Choroid plexus epithelial cell (primary cell): ENCODE results near the gene RNU11.
A peak's percentile ranks its signal among the peaks of the same experiment; 100 is the strongest.

ENCODE experiments used
- DNase-seq: peaks from one replicate; pipeline ENCODE4 v3.0.0-alpha.2; 2010; ENCODE audit warnings: low read depth
- H3K4me3 ChIP-seq: 2 replicates; pipeline ENCODE4 v1.5.1; 2011; ENCODE audit warnings: low read depth, mild to moderate bottlenecking, control low read depth, low read length, moderate library complexity
- TF ChIP-seq, protein P1 (sequence below): conservative IDR thresholded peaks from 2 replicates; pipeline ENCODE4 v1.5.1; 2011; ENCODE audit warnings: low read depth, mild to moderate bottlenecking, control low read depth, inconsistent platforms, low read length, moderate library complexity

RNU11 gene

DNA sequence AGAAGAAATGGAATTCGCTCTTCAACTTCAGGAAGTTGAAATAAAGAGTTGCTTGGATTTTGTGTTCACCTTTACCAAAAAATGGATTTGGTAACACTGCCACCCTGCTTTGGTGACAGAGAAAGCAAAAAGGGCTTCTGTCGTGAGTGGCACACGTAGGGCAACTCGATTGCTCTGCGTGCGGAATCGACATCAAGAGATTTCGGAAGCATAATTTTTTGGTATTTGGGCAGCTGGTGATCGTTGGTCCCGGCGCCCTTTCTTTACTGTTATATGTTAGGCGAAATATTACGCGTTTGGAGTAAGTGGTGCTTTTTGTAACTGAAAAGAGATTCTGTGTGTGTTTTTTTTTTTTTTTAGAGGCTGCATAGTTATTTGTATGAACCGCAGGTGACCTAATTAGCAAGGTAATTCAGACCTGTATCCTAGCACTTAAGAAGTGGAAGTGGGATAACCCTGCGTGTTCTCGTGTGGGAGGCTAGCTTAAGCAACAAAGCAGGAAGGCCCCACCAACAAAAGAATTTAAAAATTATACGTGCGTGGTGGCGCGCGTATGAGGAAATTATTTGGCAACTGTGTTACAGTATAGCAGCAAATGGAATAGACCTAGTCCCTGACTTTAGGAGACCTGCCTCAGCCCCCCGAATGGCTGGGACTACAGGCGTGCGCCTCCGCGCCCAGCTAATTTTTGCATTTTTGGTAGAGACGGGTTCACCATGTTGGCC is at the start of gene RNU11:
Gene RNU11 (plus strand): TSS at position 127 of the 725 bp plus-strand sequence.
- TF ChIP-seq, protein P1, sequence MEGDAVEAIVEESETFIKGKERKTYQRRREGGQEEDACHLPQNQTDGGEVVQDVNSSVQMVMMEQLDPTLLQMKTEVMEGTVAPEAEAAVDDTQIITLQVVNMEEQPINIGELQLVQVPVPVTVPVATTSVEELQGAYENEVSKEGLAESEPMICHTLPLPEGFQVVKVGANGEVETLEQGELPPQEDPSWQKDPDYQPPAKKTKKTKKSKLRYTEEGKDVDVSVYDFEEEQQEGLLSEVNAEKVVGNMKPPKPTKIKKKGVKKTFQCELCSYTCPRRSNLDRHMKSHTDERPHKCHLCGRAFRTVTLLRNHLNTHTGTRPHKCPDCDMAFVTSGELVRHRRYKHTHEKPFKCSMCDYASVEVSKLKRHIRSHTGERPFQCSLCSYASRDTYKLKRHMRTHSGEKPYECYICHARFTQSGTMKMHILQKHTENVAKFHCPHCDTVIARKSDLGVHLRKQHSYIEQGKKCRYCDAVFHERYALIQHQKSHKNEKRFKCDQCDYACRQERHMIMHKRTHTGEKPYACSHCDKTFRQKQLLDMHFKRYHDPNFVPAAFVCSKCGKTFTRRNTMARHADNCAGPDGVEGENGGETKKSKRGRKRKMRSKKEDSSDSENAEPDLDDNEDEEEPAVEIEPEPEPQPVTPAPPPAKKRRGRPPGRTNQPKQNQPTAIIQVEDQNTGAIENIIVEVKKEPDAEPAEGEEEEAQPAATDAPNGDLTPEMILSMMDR = no peak
- peak within 1 kb of the TSS; percentile 63 for H3K4me3 ChIP-seq
- DNase-seq = peak; percentile 98

DNA sequence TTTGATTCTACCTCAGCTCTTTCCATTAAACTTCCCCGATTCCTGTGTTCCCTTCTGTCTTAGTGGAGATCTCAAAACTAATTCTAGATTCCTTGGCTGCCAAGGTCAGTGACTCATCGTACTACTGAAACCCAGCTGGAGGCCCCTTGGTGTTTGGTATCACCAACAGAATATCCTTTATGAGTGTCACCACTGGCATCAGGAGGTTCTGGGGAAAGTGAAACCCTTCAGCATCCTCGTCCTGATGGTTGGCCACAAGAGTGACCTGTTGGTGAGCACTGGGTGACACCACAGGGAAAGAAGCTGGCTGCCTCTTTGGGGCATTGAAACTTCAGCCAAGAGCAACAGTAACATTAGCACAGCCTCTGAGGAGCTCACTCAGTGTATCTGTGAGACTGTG is 46.7 kb upstream of the RNU11 start:
- peak; percentile 93 for DNase-seq
- no peak overlapping the region for H3K4me3 ChIP-seq
- TF ChIP-seq, protein P1 = no peak

DNA sequence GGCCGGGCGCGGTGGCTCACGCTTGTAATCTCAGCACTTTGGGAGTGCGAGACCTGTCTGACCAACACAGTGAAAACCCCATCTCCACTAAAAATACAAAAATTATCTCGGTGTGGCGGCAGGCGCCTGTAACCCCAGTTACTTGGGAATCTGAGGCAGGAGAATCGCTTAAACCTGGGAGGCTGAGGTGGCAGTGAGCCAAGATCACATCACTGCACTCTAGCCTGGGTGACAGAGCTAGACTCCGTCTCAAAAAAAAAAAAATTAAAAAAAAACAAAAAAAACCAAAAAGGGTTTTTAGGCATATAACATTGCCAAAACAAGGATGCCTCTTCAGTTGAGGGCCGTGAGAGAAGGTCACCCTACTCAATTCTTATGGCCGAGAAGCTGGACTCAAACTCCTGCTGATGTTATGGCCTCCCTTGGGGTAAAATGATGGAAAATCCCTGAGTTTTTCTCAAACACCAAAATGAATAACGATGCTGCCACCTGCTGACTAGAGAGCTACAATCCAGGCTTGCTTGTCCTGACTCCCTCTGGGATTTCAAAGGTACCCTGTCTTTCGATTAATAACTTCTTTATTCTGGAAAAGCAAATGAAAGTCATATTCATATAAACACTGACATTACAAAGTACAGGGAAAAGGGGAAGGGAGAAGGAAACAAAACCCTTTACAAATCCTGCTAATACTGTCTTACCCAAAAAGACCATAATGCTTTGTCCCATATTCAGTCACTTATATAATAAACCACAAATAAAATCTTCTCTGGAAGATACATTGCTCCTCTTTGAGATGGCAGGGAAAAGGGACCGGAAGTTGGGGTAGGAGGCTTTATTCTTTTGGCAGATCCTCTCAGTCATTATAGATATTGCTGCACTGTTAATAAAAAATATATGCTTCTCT is 45.6 kb upstream of the RNU11 start:
- TF ChIP-seq, protein P1 = peak; percentile 85
- H3K4me3 ChIP-seq = no peak overlapping the region
- DNase-seq = peak; percentile 88

DNA sequence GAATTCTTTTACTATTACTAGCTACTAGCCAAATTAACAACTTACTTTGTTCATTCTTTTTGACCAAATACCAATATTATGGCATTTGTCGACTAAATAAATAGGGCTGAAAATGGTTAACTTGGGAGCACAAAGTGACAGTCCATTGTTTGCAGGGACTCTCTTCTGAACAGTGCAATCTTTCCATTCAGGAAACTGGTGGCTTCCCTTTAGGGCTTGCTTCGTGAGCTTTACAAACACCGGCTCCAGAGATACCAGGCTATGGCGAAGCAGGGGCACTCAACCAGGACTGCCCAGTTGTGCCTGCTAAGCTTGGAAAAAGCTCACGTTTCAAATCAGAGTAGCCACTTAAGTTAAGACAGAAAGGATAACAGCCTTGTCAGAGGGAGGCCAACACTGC is 44.0 kb upstream of the RNU11 start:
- no peak overlapping the region for H3K4me3 ChIP-seq
- TF ChIP-seq, protein P1 = no peak
- no peak for DNase-seq

DNA sequence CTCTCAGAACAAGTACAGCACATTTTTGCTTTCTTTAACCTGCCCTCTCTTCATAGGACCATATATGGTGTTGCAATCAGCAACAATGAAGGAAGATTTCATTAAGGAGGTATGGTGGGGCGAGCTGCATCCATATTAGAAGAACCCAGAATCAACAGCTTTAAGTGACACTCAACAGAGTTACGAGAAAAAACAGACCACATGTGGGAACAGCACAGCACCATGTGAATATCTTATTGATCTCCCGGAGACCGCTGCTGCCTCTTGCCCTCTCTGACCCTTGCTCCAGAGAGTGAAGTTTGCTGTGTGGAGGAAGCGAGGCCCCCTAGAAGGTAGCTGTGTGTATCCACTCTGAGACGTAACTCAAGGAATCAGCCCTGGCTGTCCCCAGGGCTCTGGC is 43.4 kb upstream of the RNU11 start:
- no peak overlapping the region for H3K4me3 ChIP-seq
- TF ChIP-seq, protein P1 = no peak
- no peak for DNase-seq

DNA sequence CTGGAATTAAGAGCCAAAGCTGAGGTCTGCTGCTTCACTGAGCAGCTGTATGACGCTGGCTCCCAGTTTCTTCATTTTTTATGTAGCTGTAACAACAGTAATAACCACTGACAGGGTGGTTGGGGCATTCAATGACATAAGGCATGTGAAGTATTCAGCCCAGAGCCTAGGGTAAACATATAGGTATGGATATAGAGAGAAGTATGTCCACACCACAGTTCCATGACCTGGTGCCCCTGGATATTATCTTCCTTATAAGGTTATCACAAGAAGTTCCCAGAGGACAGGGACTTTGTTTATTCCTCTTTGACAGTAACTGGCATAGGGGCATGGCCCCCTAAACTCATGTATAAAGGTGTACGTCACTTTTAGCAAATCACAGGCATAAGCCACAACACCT is 41.6 kb upstream of the RNU11 start:
- TF ChIP-seq, protein P1 = no peak
- no peak overlapping the region for H3K4me3 ChIP-seq
- DNase-seq = no peak
